Measurements from ENCODE around the gene RASSF5. TPM values are rescaled to one million over a fixed set of nuclear protein-coding genes. Genes with fewer than 3 reads are reported as not detected.

RASSF5 gene
- total and polyA plus RNA-seq, 2 experiments from 2014 or later = 0.48 to 4.4 TPM

GRCh38 chr1:206472886-206473285 is 34.4 kb upstream of the RASSF5 start:
- Mint-ChIP-seq H3K27ac (no peak overlapping the region; the same call in 1 of the 2 replicates), H3K36me3 (ENCODE audit: low read depth) (peaks cover 31% of the 10 kb centered on the region), H3K27me3 (ENCODE audit: insufficient read depth, low read depth, poor library complexity) (peaks cover 13% of the 10 kb centered on the region), H3K9me3 (no peaks in the 10 kb centered on the region; the same call in 2 of the 3 replicates), H3K4me1 (peaks cover 46% of the 10 kb centered on the region), H3K4me3 (peak overlapping the region; percentile 45; the same call in 1 of the 3 replicates)
- H3K4me1 ChIP-seq (ENCODE audit: insufficient read depth) = peaks cover 39% of the 10 kb centered on the region
- no peak for DNase-seq (ENCODE audit: low spot score)
- no peaks in the 10 kb centered on the region for H3K36me3 ChIP-seq (ENCODE audit: insufficient read depth)
- no peak for ATAC-seq
- no peaks in the 10 kb centered on the region for H3K9me2 ChIP-seq (ENCODE audit: insufficient read depth)
- no peak for TF ChIP-seq ZNF462 (CRISPR knock-in tag; IDR thresholded peaks at IDR 0.05)
- no peak for TF ChIP-seq ETS1 (IDR thresholded peaks at IDR 0.05)
- no peak for TF ChIP-seq EZH2 (IDR thresholded peaks at IDR 0.05; ENCODE audit: low read depth, unreplicated experiment)
- TF ChIP-seq EZH2phosphoT487 (IDR thresholded peaks at IDR 0.05; ENCODE audit: unreplicated experiment) = no peak
- TF ChIP-seq ZNF331 (CRISPR knock-in tag; IDR thresholded peaks at IDR 0.05; ENCODE audit: low read depth) = no peak
- no peak for TF ChIP-seq CTCF (conservative IDR thresholded peaks at IDR 0.05; ENCODE audit: low read depth in 2 of 2)
- no peak for TF ChIP-seq REST (IDR thresholded peaks at IDR 0.05; ENCODE audit: unreplicated experiment)
- no peak for TF ChIP-seq POLR2AphosphoS5 (IDR thresholded peaks at IDR 0.05; ENCODE audit: low read depth)
- no peak for TF ChIP-seq ZNF114 (CRISPR knock-in tag; IDR thresholded peaks at IDR 0.05)
- no peak for TF ChIP-seq NANOG (IDR thresholded peaks at IDR 0.05; ENCODE audit: borderline replicate concordance)
- TF ChIP-seq CREB1 (CRISPR knock-in tag; IDR thresholded peaks at IDR 0.05; ENCODE audit: low read depth) = no peak
- H3K27me3 ChIP-seq (ENCODE audit: insufficient read depth) = no peaks in the 10 kb centered on the region
- H3K27ac ChIP-seq (ENCODE audit: low read depth) = no peak overlapping the region
- 0 out of 2 replicates have a peak overlapping the region, but pooled peaks have one; percentile 17 for H3K4me3 ChIP-seq
- no peaks in the 10 kb centered on the region for H3F3A ChIP-seq (replicated peaks; ENCODE audit: low read depth)
- H3K79me2 ChIP-seq (replicated peaks; ENCODE audit: insufficient read depth) = no peaks in the 10 kb centered on the region
- no peaks in the 10 kb centered on the region for H4K20me1 ChIP-seq (replicated peaks; ENCODE audit: insufficient read depth)
- no peak overlapping the region for H2AFZ ChIP-seq
- H3K4me2 ChIP-seq = peak overlapping the region; percentile 92
